K562 (cell line): ENCODE results near the gene ERBB4.

ENCODE experiments used
- MYC ChIP-seq, 2 experiments: fragments of 250-450 bp in 1 of 2; sonication (Bioruptor Pico) in 1 of 2; IDR thresholded peaks; 2 replicates each; pipeline versions ENCODE4 v1.5.1 to v1.6.1; 2012 to 2021; ENCODE audit warnings: low read depth in 2 of 2, borderline replicate concordance in 1 of 2, improper control_type of control experiment in 1 of 2, low read length in 1 of 2, mild to moderate bottlenecking in 1 of 2, moderate library complexity in 1 of 2
- POLR2A ChIP-seq: fragments of 450-650 bp; conservative IDR thresholded peaks from 2 replicates; pipeline ENCODE4 v1.6.1; 2016
- RAD51 ChIP-seq: fragments of 450-650 bp; IDR thresholded peaks from 2 replicates; pipeline ENCODE4 v1.7.1; 2016; ENCODE audit warnings: low read depth, mild to moderate bottlenecking, borderline replicate concordance
- SMC3 ChIP-seq: conservative IDR thresholded peaks from 2 replicates; pipeline ENCODE4 v1.6.1; 2011; ENCODE audit warnings: low read depth, low read length, improper control_type of control experiment; ENCODE audit not compliant: insufficient read depth
- TCF7L2 ChIP-seq: fragments of 150-350 bp; IDR thresholded peaks from 2 replicates; pipeline ENCODE4 v1.6.1; 2016; ENCODE audit warnings: low read depth, mild to moderate bottlenecking, low read length, moderate library complexity
- ZNF3 ChIP-seq: fragments of 250-450 bp; sonication (Bioruptor Pico); IDR thresholded peaks from 2 replicates; pipeline ENCODE4 v1.5.0; 2021; ENCODE audit warnings: mild to moderate bottlenecking, moderate library complexity
- TF ChIP-seq, protein P1 (sequence below): sonication (generic); formaldehyde crosslinking; IDR thresholded peaks from 2 replicates; pipeline ENCODE4 v1.8.1; 2023; ENCODE audit warnings: mild to moderate bottlenecking, missing genetic modification reagents
- TF ChIP-seq, protein P2 (sequence below): fragments of 450-650 bp; IDR thresholded peaks from 2 replicates; pipeline ENCODE4 v1.6.1; 2017; ENCODE audit warnings: antibody characterized with exemption, mild to moderate bottlenecking

DNA sequence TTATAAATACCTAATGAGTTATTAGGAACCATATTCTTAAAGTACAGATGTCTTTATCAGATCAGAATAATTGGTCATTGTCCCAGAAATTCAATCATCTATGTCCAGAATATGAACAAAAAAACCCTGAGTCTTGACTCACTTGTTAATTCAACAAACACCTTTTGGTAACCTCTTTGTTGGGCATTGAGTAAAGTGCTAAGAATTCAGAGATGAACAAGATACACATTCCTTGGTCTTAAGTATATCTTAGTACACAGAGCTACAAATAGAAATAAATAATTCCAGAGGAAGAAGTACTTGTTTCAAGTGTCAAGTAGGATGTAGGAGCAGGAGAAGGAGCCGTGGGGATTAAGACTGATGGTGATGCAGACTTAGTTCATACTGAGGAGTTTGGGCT, 1184.1 kb downstream of the ERBB4 start:
- TF ChIP-seq MYC (IDR thresholded peaks at IDR 0.05; ENCODE audit: low read depth, low read length) (no peak), MYC (CRISPR knock-in tag; IDR thresholded peaks at IDR 0.05; ENCODE audit: borderline replicate concordance, low read depth) (no peak), RAD51 (no peak), TCF7L2 (no peak), POLR2A (no peak), ZNF3 (no peak), SMC3 (no peak)
- TF ChIP-seq, protein P1, sequence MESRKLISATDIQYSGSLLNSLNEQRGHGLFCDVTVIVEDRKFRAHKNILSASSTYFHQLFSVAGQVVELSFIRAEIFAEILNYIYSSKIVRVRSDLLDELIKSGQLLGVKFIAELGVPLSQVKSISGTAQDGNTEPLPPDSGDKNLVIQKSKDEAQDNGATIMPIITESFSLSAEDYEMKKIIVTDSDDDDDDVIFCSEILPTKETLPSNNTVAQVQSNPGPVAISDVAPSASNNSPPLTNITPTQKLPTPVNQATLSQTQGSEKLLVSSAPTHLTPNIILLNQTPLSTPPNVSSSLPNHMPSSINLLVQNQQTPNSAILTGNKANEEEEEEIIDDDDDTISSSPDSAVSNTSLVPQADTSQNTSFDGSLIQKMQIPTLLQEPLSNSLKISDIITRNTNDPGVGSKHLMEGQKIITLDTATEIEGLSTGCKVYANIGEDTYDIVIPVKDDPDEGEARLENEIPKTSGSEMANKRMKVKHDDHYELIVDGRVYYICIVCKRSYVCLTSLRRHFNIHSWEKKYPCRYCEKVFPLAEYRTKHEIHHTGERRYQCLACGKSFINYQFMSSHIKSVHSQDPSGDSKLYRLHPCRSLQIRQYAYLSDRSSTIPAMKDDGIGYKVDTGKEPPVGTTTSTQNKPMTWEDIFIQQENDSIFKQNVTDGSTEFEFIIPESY (CRISPR knock-in tag): no peak
- TF ChIP-seq, protein P2, sequence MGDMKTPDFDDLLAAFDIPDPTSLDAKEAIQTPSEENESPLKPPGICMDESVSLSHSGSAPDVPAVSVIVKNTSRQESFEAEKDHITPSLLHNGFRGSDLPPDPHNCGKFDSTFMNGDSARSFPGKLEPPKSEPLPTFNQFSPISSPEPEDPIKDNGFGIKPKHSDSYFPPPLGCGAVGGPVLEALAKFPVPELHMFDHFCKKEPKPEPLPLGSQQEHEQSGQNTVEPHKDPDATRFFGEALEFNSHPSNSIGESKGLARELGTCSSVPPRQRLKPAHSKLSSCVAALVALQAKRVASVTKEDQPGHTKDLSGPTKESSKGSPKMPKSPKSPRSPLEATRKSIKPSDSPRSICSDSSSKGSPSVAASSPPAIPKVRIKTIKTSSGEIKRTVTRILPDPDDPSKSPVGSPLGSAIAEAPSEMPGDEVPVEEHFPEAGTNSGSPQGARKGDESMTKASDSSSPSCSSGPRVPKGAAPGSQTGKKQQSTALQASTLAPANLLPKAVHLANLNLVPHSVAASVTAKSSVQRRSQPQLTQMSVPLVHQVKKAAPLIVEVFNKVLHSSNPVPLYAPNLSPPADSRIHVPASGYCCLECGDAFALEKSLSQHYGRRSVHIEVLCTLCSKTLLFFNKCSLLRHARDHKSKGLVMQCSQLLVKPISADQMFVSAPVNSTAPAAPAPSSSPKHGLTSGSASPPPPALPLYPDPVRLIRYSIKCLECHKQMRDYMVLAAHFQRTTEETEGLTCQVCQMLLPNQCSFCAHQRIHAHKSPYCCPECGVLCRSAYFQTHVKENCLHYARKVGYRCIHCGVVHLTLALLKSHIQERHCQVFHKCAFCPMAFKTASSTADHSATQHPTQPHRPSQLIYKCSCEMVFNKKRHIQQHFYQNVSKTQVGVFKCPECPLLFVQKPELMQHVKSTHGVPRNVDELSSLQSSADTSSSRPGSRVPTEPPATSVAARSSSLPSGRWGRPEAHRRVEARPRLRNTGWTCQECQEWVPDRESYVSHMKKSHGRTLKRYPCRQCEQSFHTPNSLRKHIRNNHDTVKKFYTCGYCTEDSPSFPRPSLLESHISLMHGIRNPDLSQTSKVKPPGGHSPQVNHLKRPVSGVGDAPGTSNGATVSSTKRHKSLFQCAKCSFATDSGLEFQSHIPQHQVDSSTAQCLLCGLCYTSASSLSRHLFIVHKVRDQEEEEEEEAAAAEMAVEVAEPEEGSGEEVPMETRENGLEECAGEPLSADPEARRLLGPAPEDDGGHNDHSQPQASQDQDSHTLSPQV: no peak
